Measurements from ENCODE around the gene FRAS1.
"Not testable (repeated sequence)": the region's sequence is repeated elsewhere in the genome, so short reads cannot be mapped to it uniquely, and the experiment has no call there.

FRAS1 gene

GRCh38 chr4:78171482-78171881 is 114.4 kb downstream of the FRAS1 start:
- H3K4me3 ChIP-seq (ENCODE audit: low read depth, low read length): no peak overlapping the region
- no peak for TF ChIP-seq CTCF (IDR thresholded peaks at IDR 0.05; ENCODE audit: low read depth, low read length, missing control alignments)
- DNase-seq (ENCODE audit: low read depth): no peak

GRCh38 chr4:78174891-78175290 is 117.8 kb downstream of the FRAS1 start:
- H3K4me3 ChIP-seq (ENCODE audit: low read depth, low read length): no peak overlapping the region
- no peak for DNase-seq (ENCODE audit: low read depth)
- no peak for TF ChIP-seq CTCF (IDR thresholded peaks at IDR 0.05; ENCODE audit: low read depth, low read length, missing control alignments)

GRCh38 chr4:78179196-78179595 is 122.1 kb downstream of the FRAS1 start:
- no peak for DNase-seq (ENCODE audit: low read depth)
- no peak for TF ChIP-seq CTCF (IDR thresholded peaks at IDR 0.05; ENCODE audit: low read depth, low read length, missing control alignments)
- H3K4me3 ChIP-seq (ENCODE audit: low read depth, low read length): no peak overlapping the region

- DNase-seq (ENCODE audit: low read depth); H3K4me3 ChIP-seq (ENCODE audit: low read depth, low read length): not testable (repeated sequence)
Measured at GRCh38 chr4:78181681-78182234, 124.6 kb downstream of the FRAS1 start.

GRCh38 chr4:78184584-78184983 is 127.5 kb downstream of the FRAS1 start:
- no peak for DNase-seq (ENCODE audit: low read depth)
- TF ChIP-seq CTCF (IDR thresholded peaks at IDR 0.05; ENCODE audit: low read depth, low read length, missing control alignments): no peak
- no peak overlapping the region for H3K4me3 ChIP-seq (ENCODE audit: low read depth, low read length)

- no peak for DNase-seq (ENCODE audit: low read depth)
- no peak for TF ChIP-seq CTCF (IDR thresholded peaks at IDR 0.05; ENCODE audit: low read depth, low read length, missing control alignments)
- no peak overlapping the region for H3K4me3 ChIP-seq (ENCODE audit: low read depth, low read length)
Measured at GRCh38 chr4:78185117-78185516, 128.0 kb downstream of the FRAS1 start.

- no peak for TF ChIP-seq CTCF (IDR thresholded peaks at IDR 0.05; ENCODE audit: low read depth, low read length, missing control alignments)
- DNase-seq (ENCODE audit: low read depth): no peak
- H3K4me3 ChIP-seq (ENCODE audit: low read depth, low read length): no peak overlapping the region
Measured at GRCh38 chr4:78186597-78187543, 129.7 kb downstream of the FRAS1 start.
